Middle frontal gyrus (tissue), 1 donor: ENCODE measurements around the gene CORO2B.
A peak's percentile ranks its signal among the peaks of the same experiment; 100 is the strongest.
"Not testable (repeated sequence)": the region's sequence is repeated elsewhere in the genome, so short reads cannot be mapped to it uniquely, and the experiment has no call there.

Experiments used
- DNase-seq: peaks from one replicate; pipeline ENCODE4 v3.0.0-alpha.2; 2015; ENCODE audit warnings: low spot score; ENCODE audit errors: extremely low spot score

CORO2B gene

GRCh38 chr15:68668926-68669600 lies 90.3 kb downstream of the CORO2B start:
- no peak for DNase-seq

GRCh38 chr15:68672251-68672650 lies 93.5 kb downstream of the CORO2B start:
- no peak for DNase-seq

- no peak for DNase-seq
Measured at GRCh38 chr15:68672781-68673205, 94.0 kb downstream of the CORO2B start.

DNA sequence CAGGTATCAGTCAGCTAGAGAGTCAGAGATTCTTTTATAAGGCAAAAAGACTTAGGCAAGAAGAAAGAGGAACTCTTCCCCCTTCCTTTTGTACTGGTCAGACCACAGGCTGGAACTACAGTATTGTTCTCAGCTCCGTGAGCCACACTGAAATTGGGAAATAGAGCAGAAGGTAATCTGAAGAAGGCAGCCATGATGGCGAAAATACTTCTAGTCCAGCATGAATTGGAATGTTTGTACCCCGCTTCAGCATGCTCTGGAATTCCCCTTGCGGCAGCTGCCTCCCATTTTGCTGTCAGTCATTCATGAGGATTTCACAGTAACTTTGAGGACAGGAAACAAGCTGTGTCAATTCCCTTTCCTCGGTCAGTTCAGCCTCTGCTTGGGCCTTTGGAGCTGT lies 96.2 kb downstream of the CORO2B start:
- no peak for DNase-seq

DNA sequence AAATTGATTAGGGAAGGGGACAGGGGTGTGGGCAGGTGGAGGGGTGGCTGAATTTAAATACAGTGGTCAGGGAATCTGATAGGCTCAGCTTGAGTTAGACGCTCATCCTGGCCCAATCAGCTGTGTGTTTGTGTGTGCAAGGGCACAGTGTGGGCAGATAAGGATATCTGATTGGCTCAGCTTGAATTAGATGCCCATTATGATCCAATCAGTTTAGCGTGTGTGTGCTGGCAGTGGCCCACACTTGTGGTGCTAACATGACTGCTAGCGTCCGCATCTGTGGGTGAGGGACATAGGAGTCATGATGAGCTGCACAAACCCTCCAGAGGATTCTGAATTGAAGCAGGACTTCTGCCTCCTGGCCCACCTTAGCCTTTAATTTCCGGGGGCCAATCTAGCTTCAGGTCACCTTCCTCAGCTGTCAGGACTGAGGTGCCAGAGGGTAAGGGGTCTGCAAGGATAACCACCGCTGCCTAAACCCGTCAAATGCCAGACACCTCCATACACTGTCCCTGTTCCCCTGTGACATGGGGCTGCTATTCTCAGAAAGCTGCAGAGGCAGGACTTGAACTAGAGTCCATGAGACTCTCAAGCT lies 97.3 kb downstream of the CORO2B start:
- DNase-seq = no peak

GRCh38 chr15:68676926-68677325 lies 98.1 kb downstream of the CORO2B start:
- DNase-seq = no peak

DNA sequence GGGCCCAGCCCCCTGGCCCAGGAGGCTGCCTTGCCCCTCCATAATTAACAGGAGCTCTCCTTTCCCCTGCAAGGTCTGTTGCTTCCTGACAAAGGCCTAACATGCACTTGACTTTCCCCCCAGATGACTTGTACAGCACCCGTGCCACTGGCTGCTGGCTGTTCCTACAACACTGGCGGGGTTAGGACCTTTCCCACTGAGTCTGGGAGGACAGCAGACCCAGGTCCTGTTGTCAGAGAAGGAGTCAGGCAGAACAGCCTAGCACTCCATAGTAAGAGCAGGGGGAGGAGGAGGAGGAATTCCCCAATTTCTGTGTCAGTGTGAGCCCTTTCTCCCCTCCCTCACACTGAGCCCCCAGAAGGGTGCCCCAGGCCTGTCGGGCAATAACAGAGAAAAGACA lies 99.2 kb downstream of the CORO2B start:
- no peak for DNase-seq

GRCh38 chr15:68678746-68679145 lies 100.0 kb downstream of the CORO2B start:
- DNase-seq = no peak

DNA sequence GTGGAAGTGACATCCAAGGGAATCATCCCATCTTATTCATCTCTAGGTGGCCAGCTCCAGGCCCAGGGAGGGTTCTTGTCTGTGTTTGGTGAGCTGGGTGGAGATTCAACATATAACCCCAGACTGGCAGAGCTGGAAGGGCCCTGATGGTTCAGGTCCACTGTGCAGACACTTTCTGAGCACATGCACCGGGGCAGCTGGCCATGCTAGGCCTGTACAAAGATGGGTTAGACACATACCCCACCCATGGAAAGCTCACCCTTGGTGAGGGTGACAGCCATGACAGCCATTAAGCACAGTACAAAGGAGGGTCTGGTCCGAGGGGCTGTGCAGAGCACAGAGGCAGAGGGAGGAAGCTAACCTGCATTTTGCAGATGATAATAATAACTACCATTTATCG lies 100.4 kb downstream of the CORO2B start:
- no peak for DNase-seq

GRCh38 chr15:68679961-68680371 lies 101.2 kb downstream of the CORO2B start:
- peak; percentile 81 for DNase-seq

- DNase-seq = not testable (repeated sequence)
Measured at GRCh38 chr15:68680756-68681155, 102.0 kb downstream of the CORO2B start.

DNA sequence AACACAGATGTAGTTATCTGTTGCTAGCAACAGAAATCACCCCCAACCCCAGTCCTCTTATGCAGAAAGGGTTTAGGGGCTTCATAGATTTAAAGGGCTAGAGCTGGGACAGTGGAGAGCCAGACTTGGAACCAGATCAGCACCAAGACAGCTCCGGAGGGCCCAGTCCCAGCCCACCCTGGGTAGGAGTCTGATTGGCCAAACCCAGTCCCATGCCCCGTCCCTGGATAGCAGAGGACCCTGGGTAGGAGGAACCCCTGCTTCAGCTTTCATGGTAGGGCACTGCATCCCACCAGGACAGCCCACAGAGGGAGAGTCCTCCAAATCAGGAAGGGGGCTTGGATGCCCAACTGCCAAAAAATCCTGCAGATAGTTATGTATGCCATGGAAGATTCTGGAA lies 103.0 kb downstream of the CORO2B start:
- no peak for DNase-seq

GRCh38 chr15:68682330-68682729 lies 103.5 kb downstream of the CORO2B start:
- no peak for DNase-seq

DNA sequence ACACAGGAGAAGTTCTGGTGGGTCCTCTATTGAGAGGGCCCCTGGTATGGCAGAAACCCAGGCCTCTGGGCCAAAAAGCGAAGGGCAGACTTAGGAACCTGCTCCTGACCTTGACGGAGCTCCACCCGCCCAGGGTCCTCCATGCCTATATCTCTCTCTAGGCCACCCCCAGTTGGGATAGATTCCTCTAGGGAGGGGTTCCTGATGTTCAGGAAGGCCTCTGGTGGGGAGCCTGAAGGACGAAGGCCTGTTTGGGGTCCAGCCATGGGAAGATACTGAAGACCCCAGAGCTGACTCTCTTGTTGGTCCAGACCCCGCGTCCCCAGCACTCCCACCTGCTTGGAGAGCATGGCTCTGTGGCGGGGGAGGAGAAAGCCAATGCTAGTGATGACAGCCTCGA lies 104.2 kb downstream of the CORO2B start:
- DNase-seq = no peak

GRCh38 chr15:68683551-68683950 lies 104.8 kb downstream of the CORO2B start:
- DNase-seq = no peak

- no peak for DNase-seq
Measured at GRCh38 chr15:68684476-68684875, 105.7 kb downstream of the CORO2B start.

GRCh38 chr15:68687136-68687735 lies 108.4 kb downstream of the CORO2B start:
- no peak for DNase-seq

GRCh38 chr15:68691705-68692104 lies 112.9 kb downstream of the CORO2B start:
- DNase-seq = no peak

DNA sequence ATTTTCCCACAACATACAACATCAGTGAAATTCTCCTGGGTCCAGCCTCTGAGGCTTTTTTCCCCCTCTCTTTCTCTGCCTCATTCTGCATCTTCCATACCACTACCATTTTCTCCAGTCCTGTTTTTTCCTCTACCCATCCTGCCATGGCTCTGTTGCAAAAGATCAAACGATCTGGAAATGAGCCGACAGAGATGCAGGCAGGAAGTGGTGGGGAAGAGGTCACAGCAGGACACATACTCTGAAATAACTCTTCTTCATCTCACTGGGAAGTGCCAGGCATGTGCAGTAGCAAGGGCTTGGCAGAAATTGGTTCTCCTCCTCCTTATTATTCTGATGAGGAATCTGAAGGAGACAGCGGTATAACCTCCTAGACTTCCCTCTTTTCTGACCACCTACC lies 114.3 kb downstream of the CORO2B start:
- no peak for DNase-seq

GRCh38 chr15:68694111-68694510 lies 115.3 kb downstream of the CORO2B start:
- no peak for DNase-seq

DNA sequence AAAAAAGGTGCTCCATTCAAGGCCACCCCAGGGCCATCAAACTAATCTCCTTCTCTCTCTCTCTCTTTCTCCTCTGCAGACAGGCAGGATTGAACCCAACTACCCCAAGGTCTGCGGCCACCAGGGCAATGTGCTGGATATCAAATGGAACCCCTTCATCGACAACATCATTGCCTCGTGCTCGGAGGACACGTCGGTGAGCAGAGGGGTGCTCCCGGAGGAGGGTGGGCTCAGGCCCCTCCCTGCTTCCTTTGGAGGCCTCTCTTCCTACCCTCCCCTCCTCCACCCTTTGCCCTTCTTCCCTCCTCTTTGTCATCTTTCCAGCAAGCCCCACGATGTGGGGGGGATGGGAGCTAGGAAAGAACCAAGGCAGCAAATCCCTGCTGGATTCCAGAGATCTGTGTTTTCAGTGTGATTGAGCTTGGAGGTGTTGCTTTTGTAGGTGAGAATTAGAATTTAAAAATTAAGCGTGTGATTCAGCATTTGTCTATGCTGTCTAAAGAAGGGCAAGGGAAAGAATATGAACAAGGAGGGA lies 116.3 kb downstream of the CORO2B start:
- DNase-seq = no peak
